Esophagus muscularis mucosa (tissue), 4 donors: ENCODE measurements around the gene IMPDH2. TPM values are rescaled to one million over a fixed set of nuclear protein-coding genes. Genes with fewer than 3 reads are reported as not detected.

Experiments
- DNase-seq: peaks from one replicate; pipeline ENCODE4 v3.0.0-alpha.2; 2017; ENCODE audit errors: extremely low spot score
- H3K27ac ChIP-seq, 4 donors: fragments of 200-600 bp; sonication (generic); replicated peaks in 1 of 4; 1 replicate in 3 of 4; 2 replicates in 1 of 4; pipeline ENCODE4 v1.5.1; 2016 to 2019; ENCODE audit warnings: mild to moderate bottlenecking in 1 of 4
- H3K27me3 ChIP-seq, 4 donors: fragments of 200-600 bp; sonication (generic); one replicate each; pipeline versions ENCODE4 v1.5.1 to v1.6.0; 2016 to 2019
- H3K36me3 ChIP-seq, 4 donors: fragments of 200-600 bp; sonication (generic); one replicate each; pipeline ENCODE4 v1.5.1; 2016 to 2019
- H3K4me1 ChIP-seq, 4 donors: fragments of 200-600 bp; sonication (generic); one replicate each; pipeline ENCODE4 v1.5.1; 2016 to 2019
- H3K4me3 ChIP-seq, 4 donors: fragments of 200-600 bp; sonication (generic); 1 replicate in 2 of 4; 2 replicates in 2 of 4; pipeline ENCODE4 v1.5.1; 2016 to 2019; ENCODE audit warnings: mild to moderate bottlenecking in 4 of 4, moderate library complexity in 1 of 4
- H3K9me3 ChIP-seq, 4 donors: fragments of 200-600 bp; sonication (generic); 1 replicate in 3 of 4; 2 replicates in 1 of 4; pipeline ENCODE4 v1.5.1; 2016 to 2019
- CTCF ChIP-seq, 3 experiments: fragments of 200-600 bp in 2 of 3; fragments of 450-650 bp in 1 of 3; sonication (generic) in 2 of 3; IDR thresholded peaks; one replicate each; pipeline ENCODE4 v1.5.1; 2017 to 2019; ENCODE audit warnings: antibody characterized with exemption in 3 of 3, mild to moderate bottlenecking in 2 of 3, moderate library complexity in 1 of 3
- EP300 ChIP-seq: sonication (generic); formaldehyde crosslinking; IDR thresholded peaks from one replicate; pipeline ENCODE4 v1.6.1; 2017; ENCODE audit warnings: antibody characterized with exemption
- POLR2A ChIP-seq: fragments of 450-650 bp; IDR thresholded peaks from one replicate; pipeline ENCODE4 v1.6.1; 2017; ENCODE audit warnings: antibody characterized with exemption, moderate library complexity, mild to moderate bottlenecking, low read depth
- POLR2AphosphoS5 ChIP-seq, 2 donors: sonication (generic); formaldehyde crosslinking; IDR thresholded peaks; one replicate each; pipeline ENCODE4 v1.6.1; 2017; ENCODE audit warnings: antibody characterized with exemption in 2 of 2
- WGBS: methylation state at CpG from one replicate; pipeline ENCODE4 v1.1.5; 2018; 5-methylcytosine and 5-hydroxymethylcytosine counted together
- intact Hi-C: fragments of 100-400 bp; cut with DNase I; formaldehyde crosslinking; loops from one replicate; pipeline ENCODE4 v1.15.1; 2023
- total RNA-seq, 4 donors: library from RNA; depleted of rRNA; stranded (reverse); fragments of >200 nt; gene quantifications; one replicate each; pipeline versions ENCODE4 v1.1.0 to v1.2.1, GENCODE V29; 2016

The IMPDH2 gene
- total RNA-seq, 4 donors from 2014 or later = 71.0 to 174 (median 123) TPM

GRCh38 chr3:49026536-49026935, 2.7 kb downstream of the IMPDH2 start:
- H3K27me3 ChIP-seq = no peaks in the 10 kb centered on the region
- 100% methylated on average over 2 of the region's 3 CpGs for WGBS
- H3K4me1 ChIP-seq = peaks cover 31 to 58% (median 47%) of the 10 kb centered on the region in 4 donors
- no peak overlapping the region for H3K27ac ChIP-seq
- intact Hi-C loops = no loop called here
- H3K9me3 ChIP-seq = no peaks in the 10 kb centered on the region
- H3K36me3 ChIP-seq = peaks cover 20 to 72% (median 62%) of the 10 kb centered on the region in 4 donors
- no peak for DNase-seq
- no peak overlapping the region for H3K4me3 ChIP-seq
- no peak for TF ChIP-seq POLR2A

DNA sequence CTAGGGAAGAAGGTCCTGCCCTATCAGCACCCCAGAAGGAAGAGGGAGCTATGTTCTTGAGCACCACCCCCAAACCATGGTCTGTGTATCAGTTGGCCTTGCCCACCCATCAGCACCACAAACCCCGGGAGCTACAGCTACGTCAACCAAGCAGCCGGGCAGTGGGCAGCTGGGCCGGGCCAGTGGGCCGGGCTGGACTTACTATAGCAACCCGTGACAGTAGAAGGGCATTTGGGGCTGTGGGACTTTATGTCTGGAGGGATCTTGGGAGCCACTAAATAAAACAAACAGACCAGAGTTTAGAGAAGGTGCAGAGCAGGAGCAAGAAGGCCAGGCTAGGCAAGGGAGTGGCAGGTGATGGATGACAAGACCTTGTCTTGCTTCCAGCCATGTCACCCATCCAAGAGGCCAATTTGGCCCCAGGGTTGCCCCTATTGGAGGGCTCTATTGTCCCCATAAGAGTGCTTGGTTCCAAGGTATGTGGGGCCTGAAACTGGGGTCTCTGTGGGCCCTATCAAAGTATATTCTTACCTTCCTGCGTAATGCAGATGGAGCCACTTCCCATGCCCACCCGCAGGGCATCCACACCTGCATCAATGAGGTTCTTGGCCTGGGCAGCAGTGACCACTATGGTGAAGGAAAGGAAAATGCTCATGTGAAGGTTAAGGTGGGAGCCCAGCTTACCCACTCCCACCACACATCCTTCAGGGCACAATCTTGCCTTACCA, 3.2 kb downstream of the IMPDH2 start:
- WGBS = 92% methylated on average over 5 of the region's 8 CpGs
- DNase-seq = no peak
- no peaks in the 10 kb centered on the region for H3K9me3 ChIP-seq
- intact Hi-C loops = no loop called here
- H3K27me3 ChIP-seq = no peaks in the 10 kb centered on the region
- peaks cover 31 to 58% (median 47%) of the 10 kb centered on the region in 4 donors for H3K4me1 ChIP-seq
- TF ChIP-seq EP300 (no peak), POLR2AphosphoS5 (IDR thresholded peaks at IDR 0.05) (no peak), POLR2A (no peak), CTCF (IDR thresholded peaks at IDR 0.05) (no peak)
- no peak overlapping the region for H3K4me3 ChIP-seq
- H3K36me3 ChIP-seq = peaks cover 20 to 66% (median 56%) of the 10 kb centered on the region in 4 donors
- H3K27ac ChIP-seq = no peak overlapping the region

- H3K36me3 ChIP-seq = peaks cover 20 to 58% (median 48%) of the 10 kb centered on the region in 4 donors
- no peak for DNase-seq
- 71% methylated on average over 12 of the region's 13 CpGs for WGBS
- TF ChIP-seq EP300 (no peak), POLR2A (no peak), CTCF (IDR thresholded peaks at IDR 0.05) (no peak), POLR2AphosphoS5 (IDR thresholded peaks at IDR 0.05) (no peak)
- H3K27me3 ChIP-seq = no peaks in the 10 kb centered on the region
- no peak overlapping the region for H3K4me3 ChIP-seq
- no peaks in the 10 kb centered on the region for H3K9me3 ChIP-seq
- intact Hi-C loops = no loop called here
- peaks cover 37 to 66% (median 54%) of the 10 kb centered on the region in 4 donors for H3K4me1 ChIP-seq
- H3K27ac ChIP-seq = no peak overlapping the region
Measured at GRCh38 chr3:49025005-49025792, 4.0 kb downstream of the IMPDH2 start.

GRCh38 chr3:49024449-49024848, 4.7 kb downstream of the IMPDH2 start:
- H3K27me3 ChIP-seq = no peaks in the 10 kb centered on the region
- 75% methylated on average over 4 of the region's 5 CpGs for WGBS
- no peak overlapping the region for H3K27ac ChIP-seq
- peaks cover 44 to 73% (median 57%) of the 10 kb centered on the region in 4 donors for H3K4me1 ChIP-seq
- no peaks in the 10 kb centered on the region for H3K9me3 ChIP-seq
- no peak for DNase-seq
- intact Hi-C loops = no loop called here
- no peak overlapping the region for H3K4me3 ChIP-seq
- peaks cover 20 to 54% (median 45%) of the 10 kb centered on the region in 4 donors for H3K36me3 ChIP-seq
- TF ChIP-seq POLR2AphosphoS5 (IDR thresholded peaks at IDR 0.05) = no peak
- no peak for TF ChIP-seq CTCF (IDR thresholded peaks at IDR 0.05)
- no peak for TF ChIP-seq EP300
- TF ChIP-seq POLR2A = no peak

- intact Hi-C loops = no loop called here
- no peak overlapping the region for H3K27ac ChIP-seq
- no peaks in the 10 kb centered on the region for H3K9me3 ChIP-seq
- WGBS = 88% methylated on average over 4 of the region's 4 CpGs
- peaks cover 49 to 77% (median 59%) of the 10 kb centered on the region in 4 donors for H3K4me1 ChIP-seq
- peaks cover 20 to 54% (median 45%) of the 10 kb centered on the region in 4 donors for H3K36me3 ChIP-seq
- TF ChIP-seq POLR2AphosphoS5 (IDR thresholded peaks at IDR 0.05) (no peak), EP300 (no peak), POLR2A (no peak), CTCF (IDR thresholded peaks at IDR 0.05) (no peak)
- H3K27me3 ChIP-seq = no peaks in the 10 kb centered on the region
- H3K4me3 ChIP-seq = no peak overlapping the region
- no peak for DNase-seq
Measured at GRCh38 chr3:49023775-49024174, 5.4 kb downstream of the IMPDH2 start.
